Bronchial epithelial cell (primary cell): Measurements from ENCODE around the gene CNDP1. TPM values are rescaled to one million over a fixed set of nuclear protein-coding genes. Genes with fewer than 3 reads are reported as not detected.

ENCODE experiments used
- DNase-seq: peaks from one replicate; pipeline ENCODE4 v3.0.0-alpha.2; 2010; ENCODE audit warnings: low read depth
- FAIRE-seq: peaks from 2 replicates; lab custom pipeline; 2011; peaks lifted over from hg19 to GRCh38; lab: Jason Lieb, UNC
- H3K27me3 ChIP-seq: 2 replicates; pipeline ENCODE4 v1.5.1; 2011; ENCODE audit warnings: low read length; ENCODE audit not compliant: control insufficient read depth, insufficient read depth
- H3K36me3 ChIP-seq: 2 replicates; pipeline ENCODE4 v1.5.1; 2011; ENCODE audit warnings: low read length; ENCODE audit not compliant: control insufficient read depth, insufficient read depth
- H3K4me3 ChIP-seq: 2 replicates; pipeline ENCODE4 v1.5.1; 2011; ENCODE audit warnings: mild to moderate bottlenecking, low read depth, low read length, control low read depth
- total RNA-seq: library from RNA; depleted of rRNA; stranded (reverse); fragments of >200 nt; gene quantifications from 2 replicates; pipeline ENCODE4 v1.2.1, GENCODE V29; 2014
- TF ChIP-seq, protein P1 (sequence below): IDR thresholded peaks from 2 replicates; pipeline ENCODE4 v1.5.1; 2011; ENCODE audit warnings: mild to moderate bottlenecking, moderate library complexity, low read length, control low read depth, inconsistent platforms; ENCODE audit not compliant: insufficient read depth, severe bottlenecking

The CNDP1 gene
- total RNA-seq, 1 donor from 2014 or later = not detected

DNA sequence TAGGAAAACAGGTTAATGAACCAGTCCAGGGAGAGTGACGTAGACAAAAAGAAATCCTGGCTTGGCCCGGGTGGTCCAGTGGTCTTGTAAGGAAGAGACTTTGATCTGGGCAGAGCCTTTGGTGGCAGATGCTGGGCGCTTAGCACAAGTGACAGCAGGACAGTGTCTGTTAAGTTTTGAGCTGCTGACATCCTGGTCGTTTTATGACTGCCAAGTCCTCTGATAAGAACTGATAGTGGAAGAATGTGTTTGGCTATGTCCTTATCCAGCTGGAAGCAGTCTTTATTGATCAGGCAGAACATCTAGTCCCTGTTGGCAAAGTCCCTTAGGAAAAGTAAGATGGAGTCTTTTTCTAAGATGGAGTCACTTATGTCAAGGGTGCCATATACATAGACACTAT lies 36.0 kb downstream of the CNDP1 start:
- no peak for FAIRE-seq
- TF ChIP-seq, protein P1, sequence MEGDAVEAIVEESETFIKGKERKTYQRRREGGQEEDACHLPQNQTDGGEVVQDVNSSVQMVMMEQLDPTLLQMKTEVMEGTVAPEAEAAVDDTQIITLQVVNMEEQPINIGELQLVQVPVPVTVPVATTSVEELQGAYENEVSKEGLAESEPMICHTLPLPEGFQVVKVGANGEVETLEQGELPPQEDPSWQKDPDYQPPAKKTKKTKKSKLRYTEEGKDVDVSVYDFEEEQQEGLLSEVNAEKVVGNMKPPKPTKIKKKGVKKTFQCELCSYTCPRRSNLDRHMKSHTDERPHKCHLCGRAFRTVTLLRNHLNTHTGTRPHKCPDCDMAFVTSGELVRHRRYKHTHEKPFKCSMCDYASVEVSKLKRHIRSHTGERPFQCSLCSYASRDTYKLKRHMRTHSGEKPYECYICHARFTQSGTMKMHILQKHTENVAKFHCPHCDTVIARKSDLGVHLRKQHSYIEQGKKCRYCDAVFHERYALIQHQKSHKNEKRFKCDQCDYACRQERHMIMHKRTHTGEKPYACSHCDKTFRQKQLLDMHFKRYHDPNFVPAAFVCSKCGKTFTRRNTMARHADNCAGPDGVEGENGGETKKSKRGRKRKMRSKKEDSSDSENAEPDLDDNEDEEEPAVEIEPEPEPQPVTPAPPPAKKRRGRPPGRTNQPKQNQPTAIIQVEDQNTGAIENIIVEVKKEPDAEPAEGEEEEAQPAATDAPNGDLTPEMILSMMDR = no peak
- Histone ChIP-seq H3K4me3 (no peak overlapping the region), H3K36me3 (no peaks in the 10 kb centered on the region), H3K27me3 (no peaks in the 10 kb centered on the region)
- no peak for DNase-seq

DNA sequence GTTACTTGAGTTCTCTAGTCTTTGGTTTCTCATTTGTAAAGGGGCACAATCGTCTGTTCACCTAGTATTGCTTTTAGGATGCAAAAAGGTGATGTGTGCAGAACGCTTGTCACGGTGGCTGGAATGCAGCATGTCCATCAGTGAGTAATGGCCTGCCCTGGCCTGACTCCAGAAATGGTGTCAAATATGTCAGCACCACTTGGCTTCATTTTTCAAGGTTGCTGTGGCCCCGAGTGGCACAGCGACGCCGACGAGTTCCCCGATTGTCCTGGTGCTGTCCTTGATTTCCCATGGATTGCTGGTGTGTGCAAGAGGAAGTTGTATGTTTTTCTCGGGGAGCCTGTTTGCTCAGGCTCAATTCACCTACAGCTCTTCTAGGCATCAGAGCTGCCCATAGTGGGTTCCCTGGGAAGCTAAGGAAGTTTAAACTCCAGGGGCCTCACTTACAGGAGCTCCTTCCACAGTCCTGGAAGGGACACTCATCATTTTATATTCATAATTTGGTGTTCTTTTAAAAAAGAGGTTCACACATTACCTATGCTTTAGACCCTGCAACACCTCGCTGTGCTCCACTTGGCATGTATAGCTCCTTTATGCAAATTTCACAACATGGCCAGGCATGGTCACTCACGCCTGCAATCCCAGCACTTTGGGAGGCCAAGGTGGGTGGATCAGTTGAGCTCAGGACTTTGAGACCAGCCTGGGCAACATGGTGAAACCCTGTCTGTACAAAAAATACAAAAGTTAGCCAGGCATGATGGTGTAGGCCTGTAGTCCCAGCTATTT lies 37.8 kb downstream of the CNDP1 start:
- H3K27me3 ChIP-seq = no peaks in the 10 kb centered on the region
- H3K4me3 ChIP-seq = no peak overlapping the region
- H3K36me3 ChIP-seq = no peaks in the 10 kb centered on the region
- DNase-seq (no peak), FAIRE-seq (no peak)
- TF ChIP-seq, protein P1 = no peak

DNA sequence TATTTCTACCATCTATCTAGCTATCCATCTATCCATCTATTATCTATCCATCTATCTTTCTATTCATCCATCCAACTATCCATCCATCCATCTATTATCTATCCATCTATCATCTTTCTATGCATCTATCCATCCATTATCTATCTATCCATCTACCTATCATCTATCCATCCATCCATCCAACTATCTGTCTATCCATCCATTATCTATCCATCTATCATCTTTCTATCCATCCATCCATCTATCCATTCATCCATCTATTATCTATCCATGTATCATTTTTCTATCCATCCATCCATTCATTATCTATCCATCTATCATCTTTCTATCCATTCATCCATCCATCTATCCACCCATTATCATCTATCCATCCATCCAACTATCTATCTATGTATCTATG lies 38.8 kb downstream of the CNDP1 start:
- Histone ChIP-seq H3K36me3 (no peaks in the 10 kb centered on the region), H3K27me3 (no peaks in the 10 kb centered on the region), H3K4me3 (no peak overlapping the region)
- FAIRE-seq (no peak), DNase-seq (no peak)
- TF ChIP-seq, protein P1 = no peak

DNA sequence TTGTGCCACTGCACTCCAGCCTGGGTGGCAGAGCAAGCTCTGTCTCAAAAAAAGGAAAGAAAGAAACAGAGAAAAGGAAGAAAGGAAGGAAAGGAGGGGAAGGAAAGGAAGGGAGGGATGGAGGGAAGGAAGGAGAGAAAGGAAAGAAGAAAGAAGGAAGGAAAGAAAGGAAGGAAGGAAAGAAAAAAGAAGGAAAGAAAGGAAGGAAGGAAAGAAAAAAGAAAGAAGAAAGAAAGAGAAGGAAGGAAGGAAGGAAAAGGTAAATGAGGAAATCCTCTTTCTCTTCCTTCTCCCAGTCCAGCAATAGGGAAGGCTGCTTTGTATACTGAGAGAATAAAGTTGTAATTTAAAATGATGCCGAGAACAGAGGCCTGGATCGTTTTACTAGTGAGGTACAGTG lies 40.6 kb downstream of the CNDP1 start:
- DNase-seq (no peak), FAIRE-seq (no peak)
- Histone ChIP-seq H3K27me3 (no peaks in the 10 kb centered on the region), H3K4me3 (no peak overlapping the region), H3K36me3 (no peaks in the 10 kb centered on the region)
- TF ChIP-seq, protein P1 = no peak

DNA sequence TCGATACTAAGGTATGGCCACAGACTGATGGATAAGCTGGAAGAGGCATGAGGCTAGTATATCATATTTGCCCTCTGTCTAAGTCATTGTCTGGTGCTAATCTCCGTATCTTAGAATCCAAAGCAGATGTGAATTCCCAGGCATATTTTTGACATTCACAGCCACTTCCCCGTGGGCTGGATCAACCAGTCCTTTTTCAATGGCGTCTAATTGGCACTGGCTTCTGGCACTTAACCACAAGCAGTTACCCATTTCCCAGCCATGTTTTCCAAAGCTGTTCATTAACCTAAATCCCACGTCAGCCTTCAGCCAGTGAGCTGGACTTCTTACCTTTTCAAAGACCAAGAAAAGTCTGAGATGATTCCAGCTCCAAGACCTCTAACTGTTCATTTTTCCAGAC lies 42.7 kb downstream of the CNDP1 start:
- no peak for DNase-seq
- Histone ChIP-seq H3K27me3 (no peaks in the 10 kb centered on the region), H3K36me3 (no peaks in the 10 kb centered on the region), H3K4me3 (no peak overlapping the region)
- no peak for FAIRE-seq
- TF ChIP-seq, protein P1 = no peak
